K562 (cell line): ENCODE measurements around the gene DNASE1L2. TPM values are rescaled to one million over a fixed set of nuclear protein-coding genes. Genes with fewer than 3 reads are reported as not detected.

Source experiments
- CBX3 ChIP-seq, 2 experiments: IDR thresholded peaks; 1 replicate in 1 of 2; 2 replicates in 1 of 2; pipeline ENCODE4 v1.6.1; 2012; ENCODE audit warnings: inconsistent platforms in 2 of 2, low read length in 2 of 2, borderline replicate concordance in 1 of 2, control low read depth in 1 of 2
- EGR1 ChIP-seq: fragments of 450-650 bp; conservative IDR thresholded peaks from 2 replicates; pipeline ENCODE4 v1.6.1; 2017; ENCODE audit warnings: mild to moderate bottlenecking
- GMEB1 ChIP-seq: fragments of 250-450 bp; sonication (Bioruptor Pico); IDR thresholded peaks from 2 replicates; pipeline ENCODE4 v1.4.0; 2020; ENCODE audit warnings: mild to moderate bottlenecking
- HDAC2 ChIP-seq: fragments of 450-650 bp; IDR thresholded peaks from 2 replicates; pipeline ENCODE4 v1.6.1; 2016; ENCODE audit warnings: mild to moderate bottlenecking
- HSF4 ChIP-seq: fragments of 250-450 bp; sonication (Bioruptor Pico); IDR thresholded peaks from 2 replicates; pipeline ENCODE4 v2.1.2; 2022; ENCODE audit warnings: mild to moderate bottlenecking, moderate library complexity, borderline replicate concordance
- MEF2A ChIP-seq: IDR thresholded peaks from 2 replicates; pipeline ENCODE4 v1.6.1; 2011; ENCODE audit warnings: low read depth, mild to moderate bottlenecking, low read length, moderate library complexity; ENCODE audit not compliant: control insufficient read depth
- NCOA1 ChIP-seq: fragments of 450-650 bp; IDR thresholded peaks from 2 replicates; pipeline ENCODE4 v1.6.1; 2016; ENCODE audit warnings: low read depth
- NFRKB ChIP-seq: fragments of 450-650 bp; IDR thresholded peaks from 2 replicates; pipeline ENCODE4 v1.6.1; 2016; ENCODE audit warnings: low read depth
- POLR3G ChIP-seq: IDR thresholded peaks from 2 replicates; pipeline ENCODE4 v1.6.1; 2011; ENCODE audit not compliant: insufficient read length, insufficient replicate concordance; ENCODE audit errors: extremely low read depth
- SIRT6 ChIP-seq: IDR thresholded peaks from one replicate; pipeline ENCODE4 v1.6.1; 2012; ENCODE audit warnings: low read depth, mild to moderate bottlenecking, control low read depth, inconsistent platforms, low read length, moderate library complexity
- SMARCE1 ChIP-seq: fragments of 450-650 bp; IDR thresholded peaks from 2 replicates; pipeline ENCODE4 v1.7.1; 2016; ENCODE audit warnings: mild to moderate bottlenecking
- SRSF3 ChIP-seq: fragments of 200-400 bp; formaldehyde crosslinking; IDR thresholded peaks from 2 replicates; pipeline ENCODE4 v1.6.1; 2016; ENCODE audit warnings: mild to moderate bottlenecking, low read length, moderate library complexity; ENCODE audit not compliant: insufficient read depth
- TAF9B ChIP-seq: fragments of 450-650 bp; IDR thresholded peaks from 2 replicates; pipeline ENCODE4 v1.6.1; 2018; ENCODE audit warnings: mild to moderate bottlenecking; ENCODE audit not compliant: partially characterized antibody
- TBL1XR1 ChIP-seq, 2 experiments: IDR thresholded peaks; 2 replicates each; pipeline ENCODE4 v1.6.1; 2012; ENCODE audit warnings: improper control_type of control experiment in 2 of 2, low read length in 2 of 2, mild to moderate bottlenecking in 1 of 2
- THAP12 ChIP-seq: fragments of 250-450 bp; sonication (Bioruptor Pico); IDR thresholded peaks from 2 replicates; pipeline ENCODE4 v1.9.0; 2021; ENCODE audit warnings: mild to moderate bottlenecking, inconsistent platforms
- VEZF1 ChIP-seq: fragments of 200-800 bp; sonication (Bioruptor generic); IDR thresholded peaks from 2 replicates; pipeline ENCODE4 v1.6.1; 2017; ENCODE audit warnings: missing genetic modification characterization, missing compliant biosample characterization
- ZFP36 ChIP-seq: fragments of 150-350 bp; IDR thresholded peaks from 2 replicates; pipeline ENCODE4 v1.6.1; 2018; ENCODE audit warnings: low read length, low read depth; ENCODE audit not compliant: partially characterized antibody
- ZNF124 ChIP-seq: sonication (generic); formaldehyde crosslinking; IDR thresholded peaks from 2 replicates; pipeline ENCODE4 v1.8.1; 2022; ENCODE audit warnings: missing genetic modification reagents
- ZNF23 ChIP-seq: fragments of 250-450 bp; sonication (Bioruptor Pico); IDR thresholded peaks from 2 replicates; pipeline ENCODE4 v1.4.0; 2020; ENCODE audit warnings: mild to moderate bottlenecking
- ZNF24 ChIP-seq: fragments of 450-650 bp; IDR thresholded peaks from 2 replicates; pipeline ENCODE4 v1.6.1; 2016
- ZNF354B ChIP-seq: fragments of 250-450 bp; sonication (Bioruptor Pico); IDR thresholded peaks from 2 replicates; pipeline ENCODE4 v1.4.0; 2020
- ZNF57 ChIP-seq: fragments of 450-650 bp; formaldehyde crosslinking; IDR thresholded peaks from 2 replicates; pipeline ENCODE4 v1.4.0; 2020; ENCODE audit warnings: mild to moderate bottlenecking, moderate library complexity
- ZNF699 ChIP-seq: fragments of 250-450 bp; sonication (Bioruptor Pico); IDR thresholded peaks from 2 replicates; pipeline ENCODE4 v1.8.0; 2021; ENCODE audit warnings: mild to moderate bottlenecking, moderate library complexity; ENCODE audit not compliant: insufficient replicate concordance
- polyA plus RNA-seq, 8 experiments: library from polyadenylated mRNA; depleted of rRNA in 4 of 8; stranded (reverse) in 5 of 8; unstranded in 3 of 8; fragments of >200 nt; fragmentation: Nextera tagmentation in 2 of 8; fragmentation: Illumina TruSeq in 1 of 8; extraction: Ambion mirVana in 2 of 8; extraction: Trizol in 1 of 8; gene quantifications; 2 replicates each; pipeline versions ENCODE4 v1.2.1 to v1.2.3, GENCODE V29; 2011 to 2014; ENCODE audit warnings: inconsistent platforms in 1 of 8, missing spikeins in 1 of 8
- total RNA-seq, 7 experiments: library from RNA; depleted of rRNA in 6 of 7; stranded (reverse); fragments of >200 nt in 6 of 7; fragmentation: Illumina TruSeq in 2 of 7; extraction: Trizol in 2 of 7; gene quantifications; 2 replicates each; pipeline versions ENCODE4 v1.2.1 to v1.2.3, GENCODE V29; 2011 to 2021; ENCODE audit warnings: low replicate concordance in 1 of 7

DNASE1L2 gene
- total and polyA plus RNA-seq, 9 of the 15 experiments (the other 6 are each of a cell fraction or from before 2014, with no cell fraction given) = 0.08 to 2.7 (median 1.7) TPM; not detected in 1

- TF ChIP-seq TBL1XR1 (IDR thresholded peaks at IDR 0.05; ENCODE audit: low read length in 2 of 2) (peak in 1 of 2 experiments; percentile 90; a peak in 2 of 4 replicates), POLR3G (no peak), HSF4 (no peak), GMEB1 (peak; percentile 77), ZNF124 (CRISPR knock-in tag) (no peak), MEF2A (no peak), SMARCE1 (no peak), TAF9B (peak; percentile 95), ZFP36 (no peak), THAP12 (CRISPR knock-in tag) (no peak), SRSF3 (no peak), NFRKB (peak; percentile 87), ZNF24 (no peak; the same call in 1 of the 2 replicates), ZNF354B (no peak), ZNF23 (CRISPR knock-in tag) (no peak), EGR1 (peak; percentile 66), NCOA1 (peak; percentile 46; the same call in 1 of the 2 replicates), HDAC2 (peak; percentile 57), VEZF1 (peak; percentile 91), SIRT6 (no peak), CBX3 (IDR thresholded peaks at IDR 0.05; ENCODE audit: borderline replicate concordance in 1 of 2, low read length in 2 of 2) (no peak; a peak in 1 of 3 replicates), ZNF699 (CRISPR knock-in tag) (no peak), ZNF57 (CRISPR knock-in tag) (no peak)
Measured at GRCh38 chr16:2267913-2268666, 31.8 kb downstream of the DNASE1L2 start, which contains the start of gene RNPS1 (continued).
